ENCODE results near the gene CACUL1. TPM values are rescaled to one million over a fixed set of nuclear protein-coding genes. Genes with fewer than 3 reads are reported as not detected.

Gene CACUL1
- total RNA-seq, 4 donors from 2014 or later, result 20.8 to 33.7 (median 28.2) TPM

- WGBS, 2 donors, result 72 to 79% methylated on average over 3 of the region's 3 CpGs
- DNase-seq (ENCODE audit: low spot score in 2 of 2), result no peak
- no peak overlapping the region for H3K4me3 ChIP-seq (ENCODE audit: low read depth, poor library complexity, severe bottlenecking)
- no peak for TF ChIP-seq POLR2A (IDR thresholded peaks at IDR 0.05)
- TF ChIP-seq, protein P1, sequence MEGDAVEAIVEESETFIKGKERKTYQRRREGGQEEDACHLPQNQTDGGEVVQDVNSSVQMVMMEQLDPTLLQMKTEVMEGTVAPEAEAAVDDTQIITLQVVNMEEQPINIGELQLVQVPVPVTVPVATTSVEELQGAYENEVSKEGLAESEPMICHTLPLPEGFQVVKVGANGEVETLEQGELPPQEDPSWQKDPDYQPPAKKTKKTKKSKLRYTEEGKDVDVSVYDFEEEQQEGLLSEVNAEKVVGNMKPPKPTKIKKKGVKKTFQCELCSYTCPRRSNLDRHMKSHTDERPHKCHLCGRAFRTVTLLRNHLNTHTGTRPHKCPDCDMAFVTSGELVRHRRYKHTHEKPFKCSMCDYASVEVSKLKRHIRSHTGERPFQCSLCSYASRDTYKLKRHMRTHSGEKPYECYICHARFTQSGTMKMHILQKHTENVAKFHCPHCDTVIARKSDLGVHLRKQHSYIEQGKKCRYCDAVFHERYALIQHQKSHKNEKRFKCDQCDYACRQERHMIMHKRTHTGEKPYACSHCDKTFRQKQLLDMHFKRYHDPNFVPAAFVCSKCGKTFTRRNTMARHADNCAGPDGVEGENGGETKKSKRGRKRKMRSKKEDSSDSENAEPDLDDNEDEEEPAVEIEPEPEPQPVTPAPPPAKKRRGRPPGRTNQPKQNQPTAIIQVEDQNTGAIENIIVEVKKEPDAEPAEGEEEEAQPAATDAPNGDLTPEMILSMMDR (IDR thresholded peaks at IDR 0.05), result no peak
- intact Hi-C loops (cut with DNase I; ENCODE audit: low total_unique reads), result no loop called here
Measured at GRCh38 chr10:118729200-118729599, 25.6 kb downstream of the CACUL1 start.

DNA sequence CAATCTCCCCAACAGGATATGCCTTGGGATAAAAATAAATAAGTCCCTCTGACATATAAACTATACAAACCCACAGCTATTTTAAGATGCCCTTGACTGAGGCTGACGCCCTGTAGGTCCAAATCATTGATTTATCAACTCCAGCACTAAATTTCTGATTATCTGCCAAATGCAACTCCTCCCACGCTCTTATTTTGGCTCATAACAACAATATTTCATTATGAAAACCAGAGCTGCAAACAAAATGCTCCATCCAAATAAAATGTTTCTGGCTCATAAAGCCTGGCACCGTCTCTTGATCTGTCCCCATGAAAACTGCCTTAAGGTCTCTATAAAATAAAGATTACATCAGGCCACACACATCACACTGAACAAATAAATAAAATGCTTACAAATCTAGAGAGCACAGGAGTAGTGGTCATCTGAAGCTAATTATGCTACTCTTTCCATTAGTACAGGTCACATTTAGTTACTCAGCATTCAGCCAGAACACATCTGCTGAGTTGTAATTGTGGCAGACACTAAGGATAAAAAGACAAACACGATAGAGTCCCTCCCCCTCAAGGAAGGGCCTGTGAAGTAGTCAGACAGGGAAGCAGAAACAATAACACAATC is 28.8 kb downstream of the CACUL1 start:
- intact Hi-C loops (cut with DNase I; ENCODE audit: low total_unique reads), result no loop called here
- WGBS, 2 donors, result 28 to 32% methylated on average over 4 of the region's 4 CpGs
- no peak overlapping the region for H3K4me3 ChIP-seq (ENCODE audit: low read depth, poor library complexity, severe bottlenecking)
- TF ChIP-seq, protein P1 (IDR thresholded peaks at IDR 0.05), result no peak
- TF ChIP-seq POLR2A (IDR thresholded peaks at IDR 0.05), result no peak
- DNase-seq (ENCODE audit: low spot score in 2 of 2), result no peak

DNA sequence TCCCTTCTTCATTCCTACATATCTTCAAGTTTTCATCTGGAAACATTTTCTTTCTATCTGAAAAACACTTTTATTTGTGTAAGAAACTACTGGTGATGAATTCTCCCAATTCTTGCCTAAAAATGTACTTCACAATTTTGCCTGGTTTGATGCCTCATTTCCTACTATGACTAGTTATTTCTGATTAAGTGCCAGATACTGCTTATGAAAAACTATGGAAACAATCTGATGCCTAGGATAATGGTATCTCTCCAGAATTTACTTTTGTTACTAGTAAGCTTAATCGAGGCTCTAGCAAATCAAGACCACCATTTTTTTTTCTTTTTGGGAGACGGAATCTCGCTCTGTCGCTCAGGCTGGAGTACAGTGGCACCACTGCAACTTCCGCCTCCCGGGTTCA is 31.3 kb downstream of the CACUL1 start:
- intact Hi-C loops (cut with DNase I; ENCODE audit: low total_unique reads), result loop anchor here (5.0 kb wide), 1 partner anchor 156 kb away; no protein-coding TSS in a partner anchor
- no peak for DNase-seq (ENCODE audit: low spot score in 2 of 2)
- WGBS, 2 donors, result 90 to 94% methylated on average over 6 of the region's 6 CpGs
- no peak overlapping the region for H3K4me3 ChIP-seq (ENCODE audit: low read depth, poor library complexity, severe bottlenecking)
- TF ChIP-seq, protein P1 (IDR thresholded peaks at IDR 0.05), result no peak
- no peak for TF ChIP-seq POLR2A (IDR thresholded peaks at IDR 0.05)

- intact Hi-C loops (cut with DNase I; ENCODE audit: low total_unique reads), result loop anchor here (5.0 kb wide), 1 partner anchor 154 kb away; no protein-coding TSS in a partner anchor
- no peak for DNase-seq (ENCODE audit: low spot score in 2 of 2)
- no peak for TF ChIP-seq POLR2A (IDR thresholded peaks at IDR 0.05)
- TF ChIP-seq, protein P1 (IDR thresholded peaks at IDR 0.05), result no peak
- 73% methylated on average over 3 of the region's 3 CpGs for WGBS, 2 donors
- H3K4me3 ChIP-seq (ENCODE audit: low read depth, poor library complexity, severe bottlenecking), result no peak overlapping the region
Measured at GRCh38 chr10:118721539-118721876, 33.3 kb downstream of the CACUL1 start.

- intact Hi-C loops (cut with DNase I; ENCODE audit: low total_unique reads), result loop anchor here (5.0 kb wide), 1 partner anchor 154 kb away; no protein-coding TSS in a partner anchor
- DNase-seq (ENCODE audit: low spot score in 2 of 2), result peak in 1 of 2 donors; percentile 74
- no peak overlapping the region for H3K4me3 ChIP-seq (ENCODE audit: low read depth, poor library complexity, severe bottlenecking)
- 30 to 31% methylated on average over 3 of the region's 3 CpGs for WGBS, 2 donors
- no peak for TF ChIP-seq POLR2A (IDR thresholded peaks at IDR 0.05)
- TF ChIP-seq, protein P1 (IDR thresholded peaks at IDR 0.05), result peak in 1 of 3 donors; percentile 33
Measured at GRCh38 chr10:118720685-118721538, 33.9 kb downstream of the CACUL1 start.
